GM18519 (cell line): ENCODE measurements around the gene RTBDN.

Source experiments
- ATAC-seq: cut with Tn5 transposase; IDR thresholded peaks from one replicate; pipeline ENCODE4 v1.9.1; 2021; ENCODE audit warnings: mild to moderate bottlenecking, moderate library complexity; ENCODE audit not compliant: unreplicated experiment, low FRiP score

Gene RTBDN

GRCh38 chr19:12794196-12794941 is 40.0 kb downstream of the RTBDN start:
- ATAC-seq = no peak

DNA sequence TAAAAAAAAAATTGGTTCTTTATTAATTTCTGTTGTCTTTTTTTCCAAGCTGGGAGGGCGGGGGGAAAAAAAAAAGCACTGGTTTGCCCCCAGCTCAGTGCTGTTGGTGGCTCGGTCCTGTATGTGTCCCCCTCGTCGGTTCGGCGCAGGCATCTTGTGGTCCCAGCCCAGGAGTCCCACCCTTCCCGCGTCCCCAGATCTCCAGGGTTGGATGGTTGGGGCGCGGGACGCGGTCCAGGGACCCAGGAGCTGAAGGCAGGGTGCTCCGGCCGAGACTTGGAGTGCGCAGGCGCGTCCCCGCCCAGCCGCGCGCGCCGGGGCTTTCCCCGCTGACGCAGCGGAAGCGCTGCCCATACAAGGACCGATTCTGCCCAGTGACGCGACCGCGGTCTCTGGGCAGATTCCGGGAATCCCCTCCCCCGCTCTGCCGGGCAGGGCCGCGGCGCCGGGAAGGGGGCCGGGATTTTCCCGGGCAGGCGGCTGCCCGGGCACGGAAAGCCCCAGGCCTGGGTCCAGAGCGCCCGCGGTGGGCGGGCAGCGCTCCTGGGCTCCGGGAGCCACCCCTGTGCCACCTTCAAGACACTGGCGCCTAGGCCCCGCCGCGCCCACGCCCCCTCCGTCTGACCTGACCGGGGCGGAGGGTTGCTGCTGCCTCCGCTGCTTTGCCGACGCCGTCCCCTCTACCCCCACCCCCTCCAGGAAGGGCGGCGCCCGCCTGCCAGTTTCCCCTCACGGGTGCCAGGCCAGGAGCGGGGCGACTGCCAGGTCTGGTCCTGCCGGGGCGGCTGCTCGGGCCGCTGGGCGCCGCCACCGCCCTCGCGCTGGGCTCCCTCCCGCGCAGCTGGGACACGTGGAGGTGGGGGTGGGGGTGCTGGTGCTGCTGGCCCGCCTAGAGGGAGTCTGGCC is 40.8 kb downstream of the RTBDN start:
- ATAC-seq = peak; percentile 29

DNA sequence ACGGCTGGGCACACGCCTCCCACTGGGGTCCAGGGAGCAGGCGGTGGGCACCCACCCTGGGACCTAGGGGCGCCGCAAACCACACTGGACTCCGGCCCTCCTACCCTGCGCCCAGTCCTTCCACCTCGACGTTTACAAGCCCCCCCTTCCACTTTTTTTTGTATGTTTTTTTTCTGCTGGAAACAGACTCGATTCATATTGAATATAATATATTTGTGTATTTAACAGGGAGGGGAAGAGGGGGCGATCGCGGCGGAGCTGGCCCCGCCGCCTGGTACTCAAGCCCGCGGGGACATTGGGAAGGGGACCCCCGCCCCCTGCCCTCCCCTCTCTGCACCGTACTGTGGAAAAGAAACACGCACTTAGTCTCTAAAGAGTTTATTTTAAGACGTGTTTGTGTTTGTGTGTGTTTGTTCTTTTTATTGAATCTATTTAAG is 41.5 kb downstream of the RTBDN start:
- no peak for ATAC-seq

- ATAC-seq = no peak
Observed at GRCh38 chr19:12792051-12792852, 42.1 kb downstream of the RTBDN start.

DNA sequence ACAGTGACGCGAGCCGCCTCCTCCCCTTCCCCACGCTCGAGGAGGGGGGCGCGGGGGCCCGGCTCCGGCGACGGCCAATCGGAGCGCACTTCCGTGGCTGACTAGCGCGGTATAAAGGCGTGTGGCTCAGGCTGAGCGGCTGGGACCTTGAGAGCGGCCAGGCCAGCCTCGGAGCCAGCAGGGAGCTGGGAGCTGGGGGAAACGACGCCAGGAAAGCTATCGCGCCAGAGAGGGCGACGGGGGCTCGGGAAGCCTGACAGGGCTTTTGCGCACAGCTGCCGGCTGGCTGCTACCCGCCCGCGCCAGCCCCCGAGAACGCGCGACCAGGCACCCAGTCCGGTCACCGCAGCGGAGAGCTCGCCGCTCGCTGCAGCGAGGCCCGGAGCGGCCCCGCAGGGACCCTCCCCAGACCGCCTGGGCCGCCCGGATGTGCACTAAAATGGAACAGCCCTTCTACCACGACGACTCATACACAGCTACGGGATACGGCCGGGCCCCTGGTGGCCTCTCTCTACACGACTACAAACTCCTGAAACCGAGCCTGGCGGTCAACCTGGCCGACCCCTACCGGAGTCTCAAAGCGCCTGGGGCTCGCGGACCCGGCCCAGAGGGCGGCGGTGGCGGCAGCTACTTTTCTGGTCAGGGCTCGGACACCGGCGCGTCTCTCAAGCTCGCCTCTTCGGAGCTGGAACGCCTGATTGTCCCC is 42.9 kb downstream of the RTBDN start, which contains the start of gene JUNB:
JUNB (plus strand) TSS at position 142 of the 706 bp plus-strand sequence; CDS start at position 428, 286 bp downstream.
- peak; percentile 27 for ATAC-seq

DNA sequence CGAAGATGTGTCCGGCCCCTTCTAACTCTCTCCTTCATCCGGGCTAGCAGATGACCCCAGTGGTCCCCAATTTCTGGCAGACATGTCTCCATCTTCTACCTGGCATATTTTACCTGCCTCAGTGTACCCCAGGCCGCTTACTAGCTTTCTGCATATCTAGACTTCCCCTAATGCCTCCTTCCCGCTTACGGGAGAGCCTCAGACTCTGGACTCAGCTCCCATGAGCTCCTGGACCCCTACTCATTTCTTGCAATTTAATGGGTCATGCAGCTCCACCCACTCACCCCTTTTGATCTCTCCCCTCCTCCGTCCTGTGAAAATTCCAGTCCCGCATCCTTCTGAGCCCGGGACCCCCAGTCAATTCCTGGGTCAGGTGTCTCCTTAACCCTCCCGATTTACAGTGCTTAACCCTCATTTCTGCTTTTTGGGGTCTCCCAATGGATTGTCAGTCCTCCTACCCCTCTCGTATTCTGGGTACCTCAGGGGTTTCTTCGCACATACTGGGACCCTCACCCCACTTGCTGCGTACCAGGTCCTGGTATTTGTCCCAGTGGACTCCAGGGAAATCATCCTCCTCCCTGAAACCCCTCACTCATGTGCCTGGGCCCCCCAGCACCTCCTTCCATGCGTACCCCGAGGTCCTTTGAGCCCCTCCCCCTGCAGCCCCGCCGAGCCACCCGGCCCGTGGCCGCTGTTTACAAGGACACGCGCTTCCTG is 43.6 kb downstream of the RTBDN start:
- ATAC-seq = no peak

GRCh38 chr19:12789904-12790619 is 44.3 kb downstream of the RTBDN start:
- peak; percentile 30 for ATAC-seq

DNA sequence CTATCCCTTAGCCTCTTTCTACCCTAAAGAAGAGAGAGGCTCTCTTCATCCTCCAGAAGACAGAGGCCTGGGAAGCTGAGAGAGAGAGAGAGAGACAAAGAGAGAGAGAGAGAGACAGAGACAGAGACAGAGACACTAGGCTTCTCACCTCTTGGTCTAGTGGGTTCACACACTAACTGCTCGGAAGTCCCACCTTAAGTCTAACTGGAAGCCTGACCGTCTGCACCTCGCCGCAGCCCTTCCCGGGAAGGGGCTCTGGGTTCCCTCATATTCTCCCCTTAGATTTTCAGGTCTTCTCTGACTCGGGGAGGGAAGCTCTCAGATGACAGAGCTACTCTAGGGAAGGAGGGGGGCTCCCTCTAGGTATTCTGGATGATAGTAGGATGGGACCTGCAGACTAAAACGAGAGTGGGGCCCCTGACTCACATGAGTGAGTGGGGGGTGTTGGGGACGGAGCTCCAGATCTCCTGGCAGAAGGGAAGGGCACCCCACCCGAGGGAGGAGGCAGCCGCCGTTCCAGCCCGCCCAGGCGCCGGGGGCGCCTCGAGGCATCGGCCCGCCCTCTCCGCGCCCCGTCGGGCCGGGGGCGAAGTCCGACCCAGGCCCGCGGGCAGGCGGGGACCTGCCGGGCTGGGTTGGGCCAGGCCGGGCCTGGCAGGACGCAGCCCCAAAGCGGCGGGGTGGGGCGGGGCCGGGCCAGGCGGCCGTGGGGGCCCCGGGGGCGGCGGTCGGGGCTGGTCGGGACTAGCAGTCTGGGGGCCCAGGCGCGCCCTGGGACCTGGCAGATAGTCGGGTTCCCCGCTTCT is 45.1 kb downstream of the RTBDN start:
- peak; percentile 1 for ATAC-seq

DNA sequence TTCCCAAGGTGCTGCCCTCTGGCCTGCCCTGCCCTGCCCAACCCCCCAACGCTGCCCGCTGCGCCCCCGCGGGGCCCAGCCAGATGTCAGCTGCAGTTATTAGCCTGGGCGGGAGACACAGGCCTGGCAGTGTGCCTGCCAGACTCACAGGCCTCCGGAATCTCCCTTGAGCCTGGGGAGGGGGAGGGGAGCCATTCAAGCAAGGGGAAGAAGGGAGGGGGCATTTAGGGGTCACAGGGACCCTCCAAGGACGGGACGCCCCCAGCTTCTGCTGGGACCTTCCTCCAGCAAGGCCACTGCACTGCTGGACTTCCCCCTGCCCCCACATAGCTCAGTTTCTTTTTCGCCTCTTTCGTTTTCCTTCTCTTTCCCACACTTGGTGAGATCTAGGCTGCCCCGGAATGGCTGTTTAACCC is 45.7 kb downstream of the RTBDN start:
- ATAC-seq = no peak

DNA sequence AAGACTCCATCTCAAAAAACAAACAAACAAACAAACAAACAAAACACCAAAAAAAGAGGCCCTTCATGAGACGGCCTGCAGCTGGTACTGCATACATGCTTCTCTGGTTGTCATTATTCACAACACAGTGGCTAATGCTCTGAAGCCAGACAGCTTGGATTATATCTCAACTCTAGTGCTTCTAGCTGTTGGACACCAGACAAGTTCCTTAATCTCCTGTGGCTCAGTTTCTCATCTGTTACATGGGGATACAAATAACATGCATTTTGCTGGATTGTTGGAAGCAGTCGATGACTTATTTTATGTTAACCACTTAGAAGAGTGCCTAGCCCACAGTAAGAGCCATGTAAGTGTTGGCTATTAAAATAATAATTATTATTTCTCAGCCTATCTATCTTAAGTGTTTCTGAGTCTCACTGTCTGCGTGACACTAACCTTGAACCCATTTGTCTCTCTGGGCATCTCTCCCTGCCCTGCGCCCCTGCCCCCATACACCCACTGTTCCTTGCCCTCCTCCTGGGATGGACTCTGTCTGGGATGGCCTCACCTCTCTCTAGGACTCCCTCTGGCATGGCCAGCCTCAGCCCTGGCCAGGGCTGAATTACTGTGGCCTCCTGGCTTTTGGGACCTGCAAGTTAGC is 46.2 kb downstream of the RTBDN start:
- ATAC-seq = no peak

DNA sequence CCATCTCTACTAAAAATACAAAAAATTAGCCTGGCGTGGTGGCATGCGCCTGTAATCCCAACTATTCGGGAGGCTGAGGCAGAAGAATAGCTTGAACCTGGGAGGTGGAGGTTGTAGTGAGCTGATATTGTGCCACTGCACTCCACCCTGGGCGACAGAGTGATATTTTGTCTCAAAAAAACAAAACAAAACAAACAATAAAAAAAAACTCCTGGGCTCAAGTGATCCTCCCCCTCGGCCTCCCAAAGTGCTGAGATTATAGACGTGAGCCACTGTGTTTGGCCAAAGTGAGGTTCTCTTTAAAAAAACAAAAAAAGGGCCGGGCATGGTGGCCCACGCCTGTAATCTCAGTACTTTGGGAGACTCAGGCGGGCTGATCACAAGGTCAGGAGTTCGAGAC is 46.9 kb downstream of the RTBDN start:
- no peak for ATAC-seq

- ATAC-seq = no peak
Observed at GRCh38 chr19:12786952-12787351, 47.4 kb downstream of the RTBDN start.

DNA sequence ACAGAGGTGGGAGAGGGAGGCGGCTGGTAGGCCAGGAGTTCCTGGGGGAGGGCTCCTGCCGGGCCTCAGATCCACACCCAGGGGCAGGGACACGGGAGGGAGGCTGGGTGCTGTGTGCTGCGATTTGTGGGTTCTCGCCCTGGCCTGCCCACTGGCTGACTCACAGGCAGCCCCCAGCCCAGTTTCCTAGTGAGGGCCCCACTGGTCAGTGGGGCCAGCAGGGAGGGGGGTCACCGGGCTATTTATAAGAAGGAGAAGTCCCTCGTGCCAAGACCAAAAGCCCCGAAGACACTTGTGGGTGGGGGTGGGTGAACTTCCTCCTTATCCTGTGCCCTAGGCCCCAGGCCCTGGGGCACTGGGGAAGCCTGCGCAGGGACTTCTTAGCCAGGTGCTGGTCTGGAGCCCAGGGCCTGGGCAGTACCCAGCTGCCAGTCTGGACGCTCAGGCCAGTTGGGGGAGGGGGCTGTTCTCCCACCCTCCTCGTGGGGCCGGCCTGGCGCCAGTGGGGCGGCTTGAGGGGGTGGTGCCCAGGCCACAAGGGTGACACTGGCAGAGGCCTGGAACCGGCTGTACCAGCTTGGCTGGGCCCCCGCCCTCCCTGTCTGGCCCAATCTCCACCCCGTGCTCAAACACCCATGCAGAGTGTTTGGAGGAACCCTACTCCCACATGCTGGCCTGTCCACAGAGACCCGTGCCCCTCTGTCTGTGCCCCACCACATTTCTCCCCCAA is 48.1 kb downstream of the RTBDN start:
- ATAC-seq = no peak

DNA sequence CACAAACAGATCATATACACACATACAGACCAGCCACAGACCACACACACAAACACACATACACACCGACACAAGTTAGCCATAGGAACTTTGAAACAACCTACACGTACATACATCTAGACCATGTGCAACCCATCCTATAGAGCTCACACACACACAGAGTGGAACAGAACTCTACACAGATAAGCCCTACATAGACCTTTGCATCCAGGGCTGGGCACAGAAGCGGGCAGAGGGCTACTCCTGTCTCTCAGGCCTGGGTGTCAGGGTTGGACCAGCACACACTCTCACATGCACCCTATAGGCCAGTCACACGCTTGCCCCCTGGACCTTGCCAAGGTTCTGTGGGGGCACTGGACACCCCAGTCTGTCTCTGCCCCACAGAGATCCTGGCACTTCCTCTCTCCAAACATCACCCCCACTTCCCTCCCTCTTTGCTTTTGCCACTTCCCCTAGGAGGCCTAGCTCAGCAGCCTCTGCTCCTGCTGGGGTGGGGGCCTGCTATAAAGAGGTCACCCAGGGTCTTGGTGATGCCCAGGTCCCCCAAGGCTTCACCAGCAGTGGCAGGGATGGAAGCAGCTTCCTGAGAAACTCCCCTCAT is 48.8 kb downstream of the RTBDN start:
- no peak for ATAC-seq

DNA sequence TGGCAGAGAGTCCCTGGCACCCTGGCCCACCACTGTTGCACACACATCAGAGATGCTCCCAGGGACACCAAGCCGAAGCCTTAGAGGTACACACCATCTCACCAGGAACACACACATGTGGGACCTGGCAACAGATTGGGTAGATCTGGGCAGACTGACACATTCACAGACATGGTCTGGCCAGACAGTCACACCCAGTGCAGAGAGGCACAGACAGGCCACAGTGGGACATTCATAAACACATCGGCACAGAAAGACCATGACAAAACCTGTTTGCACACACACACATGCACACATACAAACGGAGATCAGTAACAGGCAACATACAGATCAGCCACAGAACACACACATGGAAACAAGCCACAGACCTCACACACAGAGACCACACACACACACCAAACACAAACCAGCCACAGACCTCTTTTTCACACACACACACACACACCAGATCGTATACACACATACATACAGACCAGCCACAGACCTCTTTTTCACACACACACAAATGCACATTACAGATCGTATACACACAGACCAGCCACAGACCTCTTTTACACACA is 49.4 kb downstream of the RTBDN start:
- no peak for ATAC-seq

DNA sequence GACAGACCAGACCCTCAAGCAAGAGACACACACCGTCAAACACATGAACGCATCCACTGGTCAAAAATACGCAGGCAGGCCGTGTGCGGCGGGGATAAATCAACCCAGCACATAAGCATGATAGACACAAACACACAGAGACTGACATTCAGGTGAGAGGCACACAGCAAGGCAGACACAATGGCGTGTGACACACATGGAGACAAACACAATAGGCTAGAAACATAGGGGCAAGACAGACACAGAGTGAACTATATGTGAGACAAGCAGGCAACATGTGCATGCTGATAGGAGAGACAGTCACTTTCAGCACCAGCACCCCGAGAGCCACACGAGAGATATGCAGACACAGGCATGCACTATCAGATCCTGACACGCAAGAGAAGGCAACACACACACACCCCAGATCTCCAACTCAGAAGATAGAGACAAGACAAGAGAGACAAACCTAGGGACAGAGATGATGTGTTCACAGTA is 49.9 kb downstream of the RTBDN start:
- ATAC-seq = no peak
